ENCODE results near the gene PALLD. TPM values are rescaled to one million over a fixed set of nuclear protein-coding genes. Genes with fewer than 3 reads are reported as not detected.

Gene PALLD
- total and polyA plus RNA-seq, 12 donors: 30.3 to 203 (median 90.5) TPM

GRCh38 chr4:168637872-168638756 lies 141.3 kb downstream of the PALLD start:
- H3K36me3 ChIP-seq (replicated peaks in 1 of 2): no peaks in the 10 kb centered on the region
- H3K4me1 ChIP-seq (replicated peaks in 1 of 2): no peaks in the 10 kb centered on the region
- no peak overlapping the region for H3K4me3 ChIP-seq
- no peak for TF ChIP-seq POLR2A (IDR thresholded peaks at IDR 0.05)
- TF ChIP-seq, protein P1, sequence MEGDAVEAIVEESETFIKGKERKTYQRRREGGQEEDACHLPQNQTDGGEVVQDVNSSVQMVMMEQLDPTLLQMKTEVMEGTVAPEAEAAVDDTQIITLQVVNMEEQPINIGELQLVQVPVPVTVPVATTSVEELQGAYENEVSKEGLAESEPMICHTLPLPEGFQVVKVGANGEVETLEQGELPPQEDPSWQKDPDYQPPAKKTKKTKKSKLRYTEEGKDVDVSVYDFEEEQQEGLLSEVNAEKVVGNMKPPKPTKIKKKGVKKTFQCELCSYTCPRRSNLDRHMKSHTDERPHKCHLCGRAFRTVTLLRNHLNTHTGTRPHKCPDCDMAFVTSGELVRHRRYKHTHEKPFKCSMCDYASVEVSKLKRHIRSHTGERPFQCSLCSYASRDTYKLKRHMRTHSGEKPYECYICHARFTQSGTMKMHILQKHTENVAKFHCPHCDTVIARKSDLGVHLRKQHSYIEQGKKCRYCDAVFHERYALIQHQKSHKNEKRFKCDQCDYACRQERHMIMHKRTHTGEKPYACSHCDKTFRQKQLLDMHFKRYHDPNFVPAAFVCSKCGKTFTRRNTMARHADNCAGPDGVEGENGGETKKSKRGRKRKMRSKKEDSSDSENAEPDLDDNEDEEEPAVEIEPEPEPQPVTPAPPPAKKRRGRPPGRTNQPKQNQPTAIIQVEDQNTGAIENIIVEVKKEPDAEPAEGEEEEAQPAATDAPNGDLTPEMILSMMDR (IDR thresholded peaks at IDR 0.05): no peak
- H3K9me3 ChIP-seq (replicated peaks in 1 of 3): no peaks in the 10 kb centered on the region
- H3K27me3 ChIP-seq: peaks cover 7% of the 10 kb centered on the region
- intact Hi-C loops (cut with DNase I): no loop called here
- no peak overlapping the region for H3K27ac ChIP-seq
- no peak for DNase-seq
- 73 to 86% (median 81%) methylated on average over 5 of the region's 5 CpGs for WGBS, 4 donors

DNA sequence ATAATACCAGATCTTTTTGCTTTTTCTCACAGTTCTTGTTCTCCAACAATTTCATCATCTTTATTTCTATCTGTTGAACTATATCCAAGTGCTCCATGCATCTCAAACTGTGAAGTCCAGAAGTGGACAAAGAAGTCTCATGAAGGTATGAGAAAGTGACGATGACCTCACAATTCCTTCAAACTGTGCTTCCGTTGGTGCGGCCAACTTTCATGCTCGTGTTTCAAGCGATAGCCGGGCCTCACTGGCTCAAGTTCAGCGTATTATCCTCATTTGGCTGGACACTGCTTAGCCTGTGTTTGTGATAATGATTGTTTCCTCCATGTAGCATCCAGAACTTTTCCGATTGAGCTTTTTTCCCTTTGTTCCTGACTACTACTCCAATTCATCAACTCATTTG lies 143.1 kb downstream of the PALLD start:
- Histone ChIP-seq H3K4me1 (replicated peaks in 1 of 2) (no peaks in the 10 kb centered on the region), H3K9me3 (replicated peaks in 1 of 3) (no peaks in the 10 kb centered on the region), H3K36me3 (replicated peaks in 1 of 2) (no peaks in the 10 kb centered on the region), H3K27me3 (no peaks in the 10 kb centered on the region), H3K27ac (no peak overlapping the region), H3K4me3 (no peak overlapping the region)
- intact Hi-C loops (cut with DNase I): no loop called here
- DNase-seq: no peak
- 88 to 96% (median 92%) methylated on average over 8 of the region's 8 CpGs for WGBS, 4 donors
- TF ChIP-seq, protein P1 (IDR thresholded peaks at IDR 0.05): no peak
- TF ChIP-seq POLR2A (IDR thresholded peaks at IDR 0.05): no peak

DNA sequence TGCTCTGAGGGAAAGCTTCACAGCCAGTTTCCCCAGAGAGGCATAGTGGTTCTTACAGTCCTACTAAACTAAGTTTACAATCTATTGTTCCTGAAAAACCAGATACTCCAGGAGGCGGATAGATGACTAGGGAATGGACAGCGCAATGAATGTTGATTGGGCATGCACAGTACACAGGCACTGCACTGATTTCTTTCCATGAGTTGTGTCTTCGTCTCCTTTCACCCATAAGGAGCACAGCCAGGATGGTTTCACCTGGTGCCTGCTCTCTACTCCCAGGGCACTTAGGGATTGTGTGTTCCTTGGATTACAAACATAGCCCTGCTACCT lies 144.9 kb downstream of the PALLD start:
- no peaks in the 10 kb centered on the region for H3K9me3 ChIP-seq (replicated peaks in 1 of 3)
- no peak overlapping the region for H3K27ac ChIP-seq
- no peaks in the 10 kb centered on the region for H3K4me1 ChIP-seq (replicated peaks in 1 of 2)
- no peaks in the 10 kb centered on the region for H3K36me3 ChIP-seq (replicated peaks in 1 of 2)
- no peak overlapping the region for H3K4me3 ChIP-seq
- no peak for DNase-seq
- no peaks in the 10 kb centered on the region for H3K27me3 ChIP-seq
- 81 to 100% (median 91%) methylated on average over 3 of the region's 3 CpGs for WGBS, 4 donors
- no peak for TF ChIP-seq POLR2A (IDR thresholded peaks at IDR 0.05)
- TF ChIP-seq, protein P1 (IDR thresholded peaks at IDR 0.05): no peak
- intact Hi-C loops (cut with DNase I): no loop called here

GRCh38 chr4:168642591-168642990 lies 145.7 kb downstream of the PALLD start:
- intact Hi-C loops (cut with DNase I): no loop called here
- Histone ChIP-seq H3K9me3 (replicated peaks in 1 of 3) (no peaks in the 10 kb centered on the region), H3K27me3 (no peaks in the 10 kb centered on the region), H3K27ac (no peak overlapping the region), H3K4me3 (no peak overlapping the region), H3K36me3 (replicated peaks in 1 of 2) (no peaks in the 10 kb centered on the region), H3K4me1 (replicated peaks in 1 of 2) (no peaks in the 10 kb centered on the region)
- DNase-seq: no peak
- no peak for TF ChIP-seq POLR2A (IDR thresholded peaks at IDR 0.05)
- TF ChIP-seq, protein P1 (IDR thresholded peaks at IDR 0.05): no peak
- 86 to 90% (median 87%) methylated on average over 5 of the region's 5 CpGs for WGBS, 4 donors
